ENCODE results near the gene IER5. TPM values are rescaled to one million over a fixed set of nuclear protein-coding genes. Genes with fewer than 3 reads are reported as not detected.
A peak's percentile ranks its signal among the peaks of the same experiment; 100 is the strongest.

The IER5 gene
- total and polyA plus RNA-seq, 9 of the 15 experiments (the other 6 are each of a cell fraction or from before 2014, with no cell fraction given) = 2.4 to 32.1 (median 12.0) TPM

DNA sequence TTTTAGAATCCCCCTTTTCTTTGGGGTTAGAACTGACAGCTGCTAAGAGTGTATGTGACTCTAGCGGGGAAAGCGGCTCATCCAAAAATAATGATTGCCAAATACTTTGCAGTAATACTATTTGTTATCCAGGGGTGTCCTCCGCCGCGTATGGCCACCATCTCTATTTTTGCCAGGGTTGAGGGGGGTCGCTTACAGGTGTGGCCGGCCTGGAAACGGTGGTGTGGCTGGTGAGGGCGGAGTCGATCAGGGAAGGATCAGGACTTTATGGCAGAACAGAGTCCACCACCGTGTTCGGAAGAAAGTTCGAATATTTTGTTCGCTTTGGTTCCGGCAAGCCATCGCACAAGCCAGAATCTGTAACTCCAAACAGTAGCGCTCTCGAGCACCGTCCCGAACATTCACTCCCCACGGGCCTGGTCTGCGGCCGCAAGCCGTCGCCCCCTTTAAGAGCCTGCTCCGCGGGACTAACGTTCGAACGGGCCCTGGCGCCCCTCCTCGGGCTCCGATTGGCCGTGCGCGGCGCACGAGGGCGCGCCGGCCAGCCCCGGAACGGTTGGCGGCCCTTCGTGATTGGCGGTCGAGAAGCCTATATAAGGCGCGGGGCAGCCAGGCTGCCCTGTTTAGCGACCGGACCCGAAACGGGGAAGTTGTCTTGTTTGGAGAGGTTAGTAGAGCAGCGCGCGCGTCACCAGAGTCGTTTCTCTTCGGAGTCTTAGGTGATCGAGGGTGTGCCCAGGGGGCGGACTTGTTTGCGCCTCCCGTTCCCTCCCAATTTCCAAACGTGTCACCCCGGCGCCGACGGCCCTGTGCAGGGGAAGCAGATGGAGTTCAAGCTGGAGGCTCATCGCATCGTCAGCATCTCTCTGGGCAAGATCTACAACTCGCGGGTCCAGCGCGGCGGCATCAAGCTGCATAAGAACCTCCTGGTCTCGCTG lies at the start of gene IER5 (continued):
- TF ChIP-seq REST (IDR thresholded peaks at IDR 0.05; ENCODE audit: borderline replicate concordance) (peak; percentile 77), REST (CRISPR knock-in tag; IDR thresholded peaks at IDR 0.05; ENCODE audit: low read depth) (no peak; the same call in 1 of the 2 replicates), MAX (CRISPR knock-in tag; IDR thresholded peaks at IDR 0.05) (peak; percentile 92), PRPF4 (IDR thresholded peaks at IDR 0.05; ENCODE audit: insufficient read depth, low read depth, low read length, poor library complexity, severe bottlenecking) (peak; percentile 97), ZBED1 (IDR thresholded peaks at IDR 0.05) (peak; percentile 90), CBX3 (IDR thresholded peaks at IDR 0.05; ENCODE audit: borderline replicate concordance in 1 of 2, low read length in 2 of 2) (peak in 1 of 2 experiments; percentile 86; a peak in 2 of 3 replicates), PHB (CRISPR knock-in tag; IDR thresholded peaks at IDR 0.05) (peak; percentile 98), BACH1 (tag; IDR thresholded peaks at IDR 0.05) (no peak), SPI1 (IDR thresholded peaks at IDR 0.05; ENCODE audit: borderline replicate concordance, low read depth, low read length) (no peak; the same call in 1 of the 2 replicates), NUFIP1 (IDR thresholded peaks at IDR 0.05; ENCODE audit: partially characterized antibody) (peak; percentile 11), NR2C1 (IDR thresholded peaks at IDR 0.05) (no peak), NR2C1 (tag; IDR thresholded peaks at IDR 0.05) (no peak), FOXP4 (CRISPR knock-in tag; IDR thresholded peaks at IDR 0.05; ENCODE audit: borderline replicate concordance) (no peak; the same call in 1 of the 2 replicates), E2F5 (CRISPR knock-in tag; IDR thresholded peaks at IDR 0.05) (peak; percentile 73)
- TF ChIP-seq, protein P1, sequence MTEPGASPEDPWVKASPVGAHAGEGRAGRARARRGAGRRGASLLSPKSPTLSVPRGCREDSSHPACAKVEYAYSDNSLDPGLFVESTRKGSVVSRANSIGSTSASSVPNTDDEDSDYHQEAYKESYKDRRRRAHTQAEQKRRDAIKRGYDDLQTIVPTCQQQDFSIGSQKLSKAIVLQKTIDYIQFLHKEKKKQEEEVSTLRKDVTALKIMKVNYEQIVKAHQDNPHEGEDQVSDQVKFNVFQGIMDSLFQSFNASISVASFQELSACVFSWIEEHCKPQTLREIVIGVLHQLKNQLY (CRISPR knock-in tag; conservative IDR thresholded peaks at IDR 0.05) = peak; percentile 87 to 90; a peak in 3 of 4 replicates
